Activated CD8-positive, alpha-beta T cell treated with anti-CD3 and anti-CD28 coated beads for 36 hours (primary cell): ENCODE data around the gene KRTAP10-4. TPM values are rescaled to one million over a fixed set of nuclear protein-coding genes. Genes with fewer than 3 reads are reported as not detected.
"Not testable (repeated sequence)": the region's sequence is repeated elsewhere in the genome, so short reads cannot be mapped to it uniquely, and the experiment has no call there.

Experiments used
- ATAC-seq: fragments of 200-7000 bp; cut with Tn5 transposase; one replicate; pipeline ENCODE4 v1.10.0; 2021; ENCODE audit warnings: mild to moderate bottlenecking, moderate library complexity
- CTCF ChIA-PET: fragments of 350-600 bp; sonication (Branson Sonifier 250); formaldehyde crosslinking; loops from one replicate; lab custom pipeline; 2021; ENCODE audit warnings: antibody characterized with exemption; lab: Charles Lee
- POLR2A ChIA-PET: fragments of 350-600 bp; sonication (Branson Sonifier 250); formaldehyde crosslinking; loops from one replicate; lab custom pipeline; 2021; ENCODE audit warnings: antibody characterized with exemption; lab: Charles Lee
- DNase-seq: peaks from one replicate; pipeline ENCODE4 v3.0.0-alpha.2; 2020
- H3K27ac Mint-ChIP-seq: one replicate; pipeline ENCODE4 v1.8.0; 2021; ENCODE audit warnings: mild to moderate bottlenecking, mixed read lengths
- H3K27me3 Mint-ChIP-seq: one replicate; pipeline ENCODE4 v1.8.0; 2021; ENCODE audit warnings: mixed read lengths
- H3K36me3 Mint-ChIP-seq: one replicate; pipeline ENCODE4 v1.8.0; 2021; ENCODE audit warnings: low read depth, mixed read lengths
- H3K4me1 Mint-ChIP-seq: one replicate; pipeline ENCODE4 v1.8.0; 2021; ENCODE audit warnings: low read depth, mixed read lengths
- H3K4me3 Mint-ChIP-seq: one replicate; pipeline ENCODE4 v1.8.0; 2021; ENCODE audit warnings: mild to moderate bottlenecking, moderate library complexity, mixed read lengths
- H3K9me3 Mint-ChIP-seq: one replicate; pipeline ENCODE4 v1.8.0; 2021; ENCODE audit warnings: mixed read lengths
- CTCF ChIP-seq: fragments of 200-600 bp; IDR thresholded peaks from one replicate; pipeline ENCODE4 v1.8.0; 2022; ENCODE audit warnings: antibody characterized with exemption, mild to moderate bottlenecking
- intact Hi-C: fragments of 100-400 bp; cut with micrococcal nuclease; formaldehyde crosslinking; loops from one replicate; pipeline ENCODE4 v1.10.0; 2022
- total RNA-seq, 2 experiments: library from RNA; stranded (reverse); gene quantifications; one replicate each; pipeline ENCODE4 v1.2.3, GENCODE V29; 2021

The KRTAP10-4 gene
- total RNA-seq, 2 experiments from 2014 or later = not detected

- DNase-seq (no peak), ATAC-seq (no peak)
- H3K4me1 Mint-ChIP-seq = peaks cover 28% of the 10 kb centered on the region
- H3K4me3 Mint-ChIP-seq = no peak overlapping the region
- H3K36me3 Mint-ChIP-seq = peaks cover 19% of the 10 kb centered on the region
- peaks cover 22% of the 10 kb centered on the region for H3K9me3 Mint-ChIP-seq
- H3K27me3 Mint-ChIP-seq = no peaks in the 10 kb centered on the region
- POLR2A ChIA-PET = no interaction called here
- TF ChIP-seq CTCF = no peak
- no peak overlapping the region for H3K27ac Mint-ChIP-seq
- CTCF ChIA-PET = no interaction called here
- intact Hi-C loops = no loop called here
Measured at GRCh38 chr21:44549525-44550211, 23.9 kb upstream of the KRTAP10-4 start.

GRCh38 chr21:44550285-44550684 lies 23.2 kb upstream of the KRTAP10-4 start:
- ATAC-seq, intact Hi-C loops, H3K27ac Mint-ChIP-seq, POLR2A ChIA-PET, H3K27me3 Mint-ChIP-seq, DNase-seq, H3K4me3 Mint-ChIP-seq, CTCF ChIA-PET: not testable (repeated sequence)
- peaks cover 18% of the 10 kb centered on the region for H3K36me3 Mint-ChIP-seq
- peaks cover 28% of the 10 kb centered on the region for H3K4me1 Mint-ChIP-seq
- H3K9me3 Mint-ChIP-seq = peaks cover 21% of the 10 kb centered on the region

- no peak for ATAC-seq
- Mint-ChIP-seq H3K36me3 (peaks cover 13% of the 10 kb centered on the region), H3K27me3 (no peaks in the 10 kb centered on the region), H3K27ac (no peak overlapping the region), H3K4me3 (no peak overlapping the region), H3K4me1 (peaks cover 28% of the 10 kb centered on the region), H3K9me3 (peaks cover 18% of the 10 kb centered on the region)
- intact Hi-C loops = no loop called here
- ChIA-PET CTCF (no interaction called here), POLR2A (no interaction called here)
- TF ChIP-seq CTCF = no peak
- no peak for DNase-seq
Measured at GRCh38 chr21:44550807-44551206, 22.7 kb upstream of the KRTAP10-4 start.

GRCh38 chr21:44551340-44551961 lies 22.1 kb upstream of the KRTAP10-4 start, which contains the start of gene KRTAP10-2:
Gene KRTAP10-2 (minus strand): TSS chr21:44551505. CDS start chr21:44551458, 47 bp downstream.
- intact Hi-C loops = no loop called here
- peaks cover 13% of the 10 kb centered on the region for H3K36me3 Mint-ChIP-seq
- DNase-seq (no peak), ATAC-seq (no peak)
- no peak within 1 kb of the TSS for H3K27ac Mint-ChIP-seq
- peaks cover 28% of the 10 kb centered on the region for H3K4me1 Mint-ChIP-seq
- POLR2A ChIA-PET = no interaction called here
- H3K9me3 Mint-ChIP-seq = peaks cover 18% of the 10 kb centered on the region
- TF ChIP-seq CTCF = no peak
- no peak within 1 kb of the TSS for H3K4me3 Mint-ChIP-seq
- no peaks in the 10 kb centered on the region for H3K27me3 Mint-ChIP-seq
- CTCF ChIA-PET = no interaction called here

DNA sequence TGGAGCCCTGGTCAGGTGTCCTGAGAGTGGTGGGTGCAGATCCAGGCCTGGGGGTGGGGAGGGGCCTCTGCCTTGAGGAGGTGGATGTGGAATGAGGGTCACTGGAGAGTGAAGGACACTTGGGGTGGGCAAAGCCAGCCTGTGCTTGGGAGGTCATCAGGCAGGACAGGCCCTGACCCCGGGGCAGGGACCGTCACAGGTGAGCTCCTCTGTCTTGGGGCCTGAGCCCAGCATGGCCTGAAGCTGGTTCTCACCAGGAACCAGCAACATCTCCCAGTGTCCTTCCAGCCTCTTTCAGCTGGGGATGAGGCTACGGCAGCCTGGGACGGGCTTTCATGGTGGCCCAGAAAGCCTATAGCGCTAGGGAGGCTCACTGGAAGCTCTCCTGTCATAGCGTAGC lies 21.4 kb upstream of the KRTAP10-4 start:
- Mint-ChIP-seq H3K4me3 (no peak overlapping the region), H3K4me1 (peaks cover 24% of the 10 kb centered on the region), H3K9me3 (peaks cover 11% of the 10 kb centered on the region), H3K27me3 (no peaks in the 10 kb centered on the region), H3K27ac (no peak overlapping the region), H3K36me3 (peaks cover 6% of the 10 kb centered on the region)
- no peak for DNase-seq
- ChIA-PET POLR2A (no interaction called here), CTCF (no interaction called here)
- ATAC-seq = no peak
- intact Hi-C loops = no loop called here
- TF ChIP-seq CTCF = no peak
